SK-N-MC (cell line): Measurements from ENCODE around the gene ANAPC2.

Source experiments
- EZH2 ChIP-seq: fragments of 200-600 bp; sonication (generic); IDR thresholded peaks from one replicate; pipeline ENCODE4 v1.6.1; 2017; ENCODE audit warnings: antibody characterized with exemption
- FOXP2 ChIP-seq: optimal IDR thresholded peaks from 2 replicates; pipeline ENCODE3; 2011; ENCODE audit warnings: mild to moderate bottlenecking, moderate library complexity; ENCODE audit not compliant: insufficient read depth; ENCODE audit errors: extremely low read length, control extremely low read depth

GRCh38 chr9:137214620-137215019 lies 26.3 kb upstream of the ANAPC2 start:
- TF ChIP-seq FOXP2: no peak
- no peak for TF ChIP-seq EZH2
